Adipocyte (in vitro differentiated cells): ENCODE data around the gene CFAP65.

ENCODE experiments used
- DNase-seq: peaks from one replicate; pipeline ENCODE4 v3.0.0-alpha.2; 2015; ENCODE audit warnings: low read depth
- H3K27me3 ChIP-seq: replicated peaks from 2 replicates; pipeline ENCODE4 v1.7.0; 2013; ENCODE audit warnings: mild to moderate bottlenecking, low read length, moderate library complexity; ENCODE audit not compliant: control insufficient read depth, insufficient read depth
- H3K36me3 ChIP-seq: 2 replicates; pipeline ENCODE4 v1.7.0; 2013; ENCODE audit warnings: low read length, mild to moderate bottlenecking, moderate library complexity; ENCODE audit not compliant: control insufficient read depth, insufficient read depth, severe bottlenecking
- H3K4me1 ChIP-seq: 2 replicates; pipeline ENCODE4 v1.7.0; 2013; ENCODE audit warnings: mild to moderate bottlenecking, low read length, moderate library complexity; ENCODE audit not compliant: control insufficient read depth, insufficient read depth
- H3K4me3 ChIP-seq: 2 replicates; pipeline ENCODE4 v1.7.0; 2013; ENCODE audit warnings: mild to moderate bottlenecking, low read length, moderate library complexity
- H3K9ac ChIP-seq: 2 replicates; pipeline ENCODE4 v1.7.0; 2013; ENCODE audit warnings: mild to moderate bottlenecking, low read length, moderate library complexity
- H3K9me3 ChIP-seq: 2 replicates; pipeline ENCODE4 v1.7.0; 2013; ENCODE audit warnings: mild to moderate bottlenecking, low read length, moderate library complexity; ENCODE audit not compliant: control insufficient read depth

The CFAP65 gene

DNA sequence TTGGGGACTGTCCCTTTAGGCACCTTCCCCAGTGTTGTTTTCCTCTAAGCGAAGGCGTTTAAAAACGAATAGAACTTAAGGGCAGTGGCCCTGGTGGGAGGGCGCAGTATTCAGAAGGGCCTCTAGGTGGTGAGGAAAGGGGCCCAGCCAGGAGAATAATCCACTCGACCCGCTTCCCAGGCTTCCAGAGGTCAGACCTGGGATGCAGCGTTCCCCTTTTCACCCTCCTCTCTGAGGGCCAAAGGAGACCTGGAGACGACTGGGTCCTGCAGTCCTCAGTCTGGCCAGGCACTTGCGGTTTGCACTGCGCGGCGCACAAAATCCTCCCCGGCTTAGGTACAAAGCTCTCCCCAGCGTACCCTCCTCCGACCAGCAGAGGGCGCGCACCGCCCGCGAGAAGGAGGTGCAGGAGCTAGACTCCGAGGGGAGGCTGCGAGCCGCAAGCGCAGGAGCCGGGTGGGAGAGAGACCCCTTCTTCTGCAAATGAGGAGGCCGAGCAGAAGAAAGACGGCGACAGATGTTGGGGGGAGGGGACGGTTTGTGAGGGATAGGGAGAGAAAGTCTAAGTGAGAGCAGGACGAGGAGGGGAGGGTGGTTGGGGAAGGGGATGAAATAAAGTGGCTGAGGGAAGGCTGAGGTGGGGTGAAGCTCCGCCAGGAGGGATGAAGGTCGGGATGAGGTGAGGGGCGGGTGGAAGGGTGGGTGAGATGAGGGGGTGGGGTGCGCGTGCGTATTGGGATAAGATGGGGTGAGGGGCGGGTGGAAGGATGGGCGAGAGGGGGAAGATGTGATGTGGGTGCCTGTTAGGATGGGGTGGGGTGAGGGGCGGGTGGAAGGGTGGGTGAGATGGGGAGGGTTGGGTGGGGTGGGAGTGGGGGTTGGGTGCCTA lies 61.2 kb downstream of the CFAP65 start:
- Histone ChIP-seq H3K9me3 (no peaks in the 10 kb centered on the region), H3K4me1 (peaks cover 4% of the 10 kb centered on the region), H3K36me3 (no peaks in the 10 kb centered on the region), H3K27me3 (peaks cover 65% of the 10 kb centered on the region), H3K9ac (no peak overlapping the region), H3K4me3 (peak overlapping the region; percentile 31)
- peak; percentile 90 for DNase-seq

- Histone ChIP-seq H3K9me3 (no peaks in the 10 kb centered on the region), H3K9ac (no peak overlapping the region), H3K4me3 (no peak overlapping the region), H3K4me1 (no peaks in the 10 kb centered on the region), H3K36me3 (no peaks in the 10 kb centered on the region), H3K27me3 (peaks cover 69% of the 10 kb centered on the region)
- no peak for DNase-seq
These were observed 66.1 kb downstream of the CFAP65 start for GRCh38 chr2:218975060-218975777.

GRCh38 chr2:218970894-218971293 lies 70.4 kb downstream of the CFAP65 start:
- Histone ChIP-seq H3K4me3 (no peak overlapping the region), H3K9me3 (no peaks in the 10 kb centered on the region), H3K4me1 (no peaks in the 10 kb centered on the region), H3K27me3 (peaks cover 50% of the 10 kb centered on the region), H3K9ac (no peak overlapping the region), H3K36me3 (no peaks in the 10 kb centered on the region)
- DNase-seq, result no peak

GRCh38 chr2:218964041-218964771 lies 77.1 kb downstream of the CFAP65 start:
- no peak overlapping the region for H3K4me3 ChIP-seq
- peak; percentile 31 for DNase-seq
- H3K4me1 ChIP-seq, result peaks cover 2% of the 10 kb centered on the region
- H3K9me3 ChIP-seq, result no peaks in the 10 kb centered on the region
- peaks cover 56% of the 10 kb centered on the region for H3K27me3 ChIP-seq
- H3K36me3 ChIP-seq, result no peaks in the 10 kb centered on the region
- no peak overlapping the region for H3K9ac ChIP-seq

DNA sequence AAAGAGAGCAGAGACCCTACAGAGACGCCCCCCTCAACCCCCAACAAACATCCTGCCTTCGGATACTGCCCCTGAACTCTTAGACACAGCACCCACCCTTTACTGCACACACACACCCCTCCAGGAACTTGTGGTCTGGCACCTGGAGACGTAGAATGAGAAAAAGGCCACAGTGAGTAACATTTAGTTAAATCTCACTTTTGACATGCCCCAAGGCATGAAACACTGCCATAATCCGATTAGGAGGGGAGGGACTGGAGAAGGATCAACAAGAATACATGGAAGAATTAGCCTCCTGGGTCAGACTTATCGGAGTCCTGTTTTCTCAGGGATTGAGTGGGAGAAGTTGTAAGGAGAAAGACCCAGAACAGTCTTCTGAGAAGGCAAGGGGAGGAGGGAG lies 77.7 kb downstream of the CFAP65 start:
- H3K9ac ChIP-seq, result no peak overlapping the region
- H3K4me1 ChIP-seq, result peaks cover 4% of the 10 kb centered on the region
- H3K36me3 ChIP-seq, result no peaks in the 10 kb centered on the region
- H3K4me3 ChIP-seq, result no peak overlapping the region
- no peaks in the 10 kb centered on the region for H3K9me3 ChIP-seq
- peaks cover 62% of the 10 kb centered on the region for H3K27me3 ChIP-seq
- no peak for DNase-seq

GRCh38 chr2:218962859-218963492 lies 78.3 kb downstream of the CFAP65 start:
- Histone ChIP-seq H3K9me3 (no peaks in the 10 kb centered on the region), H3K27me3 (peaks cover 62% of the 10 kb centered on the region), H3K36me3 (no peaks in the 10 kb centered on the region), H3K4me1 (peaks cover 4% of the 10 kb centered on the region), H3K9ac (no peak overlapping the region), H3K4me3 (no peak overlapping the region)
- peak; percentile 64 for DNase-seq

DNA sequence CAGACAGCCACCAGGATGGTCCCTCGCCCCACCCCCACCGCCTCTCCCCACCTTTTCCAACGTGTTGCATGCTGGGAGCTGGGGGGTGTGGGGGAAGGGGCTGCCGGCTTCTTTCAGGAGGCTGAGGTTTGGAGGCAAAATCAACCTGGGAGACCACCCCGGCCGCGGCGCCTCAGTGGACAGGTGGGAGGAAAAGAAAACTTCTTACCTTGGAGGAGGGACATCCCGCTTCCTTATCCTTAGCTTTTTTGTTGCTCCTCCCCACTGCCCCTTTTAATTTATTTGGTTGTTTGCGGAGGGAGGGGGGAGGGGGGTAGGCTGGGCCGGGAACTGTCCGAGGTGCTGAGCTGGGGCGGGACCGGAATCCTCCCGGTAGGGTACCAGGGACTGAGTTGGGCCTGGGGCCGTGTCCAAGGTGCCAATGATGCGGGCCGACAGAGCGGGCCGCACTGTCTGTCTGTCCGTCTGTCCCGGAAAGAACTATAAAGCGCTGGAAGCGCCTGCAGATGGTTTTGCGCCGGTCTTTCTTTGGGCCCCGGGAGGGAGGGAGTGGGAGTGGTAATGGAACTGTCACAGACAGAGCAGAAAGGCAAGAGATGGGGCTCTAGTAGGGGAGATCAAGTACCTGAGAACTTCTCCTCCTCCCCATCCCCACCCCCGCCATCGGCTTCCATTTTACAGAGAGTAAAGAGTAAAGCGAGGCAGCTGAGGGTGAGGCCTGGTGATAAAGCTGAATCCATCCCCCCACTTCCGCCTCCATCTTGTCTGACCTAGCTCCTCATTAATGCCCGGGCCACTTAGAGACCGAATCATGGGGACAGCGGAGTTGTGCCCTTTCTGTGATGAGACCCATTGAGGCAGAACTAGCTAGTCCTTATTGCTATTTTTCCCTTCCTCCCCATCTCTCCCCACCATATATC lies 79.4 kb downstream of the CFAP65 start:
- no peaks in the 10 kb centered on the region for H3K36me3 ChIP-seq
- H3K9ac ChIP-seq, result no peak overlapping the region
- DNase-seq, result peak; percentile 19
- no peak overlapping the region for H3K4me3 ChIP-seq
- no peaks in the 10 kb centered on the region for H3K9me3 ChIP-seq
- peaks cover 4% of the 10 kb centered on the region for H3K4me1 ChIP-seq
- H3K27me3 ChIP-seq, result peaks cover 71% of the 10 kb centered on the region

DNA sequence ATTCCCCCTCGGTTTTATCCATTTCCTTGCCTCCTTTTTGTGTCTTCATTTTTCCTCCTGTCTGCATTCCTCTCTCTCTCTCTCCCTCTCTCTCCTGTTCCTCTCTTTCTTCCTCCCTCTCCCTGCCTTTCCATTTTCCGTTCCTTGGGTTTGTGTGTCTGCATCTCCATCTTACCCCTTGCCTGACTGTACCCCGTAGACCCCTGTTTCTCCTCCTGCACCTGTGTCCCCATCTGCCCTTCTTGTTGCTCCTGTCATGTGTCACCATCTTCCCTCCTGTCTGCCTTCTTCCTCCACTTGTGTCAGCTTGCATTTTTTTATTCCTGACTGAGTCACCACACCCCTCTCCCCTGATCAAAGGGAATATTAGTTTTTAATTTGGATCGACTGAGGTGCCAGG lies 80.1 kb downstream of the CFAP65 start:
- DNase-seq, result no peak
- peaks cover 4% of the 10 kb centered on the region for H3K4me1 ChIP-seq
- H3K36me3 ChIP-seq, result no peaks in the 10 kb centered on the region
- H3K9ac ChIP-seq, result no peak overlapping the region
- H3K27me3 ChIP-seq, result peaks cover 77% of the 10 kb centered on the region
- no peaks in the 10 kb centered on the region for H3K9me3 ChIP-seq
- H3K4me3 ChIP-seq, result no peak overlapping the region

- Histone ChIP-seq H3K27me3 (peaks cover 77% of the 10 kb centered on the region), H3K36me3 (no peaks in the 10 kb centered on the region), H3K4me1 (peaks cover 4% of the 10 kb centered on the region), H3K4me3 (no peak overlapping the region), H3K9me3 (no peaks in the 10 kb centered on the region), H3K9ac (no peak overlapping the region)
- no peak for DNase-seq
These were observed 80.8 kb downstream of the CFAP65 start for GRCh38 chr2:218960309-218961165.
